Measurements from ENCODE around the gene GPR39.

- TF ChIP-seq CTCF (IDR thresholded peaks at IDR 0.05) (no peak), POLR2A (IDR thresholded peaks at IDR 0.05) (no peak), EP300 (IDR thresholded peaks at IDR 0.05) (no peak), POLR2AphosphoS5 (IDR thresholded peaks at IDR 0.05) (no peak)
Measured at GRCh38 chr2:132583666-132584360, 167.2 kb downstream of the GPR39 start.
